ENCODE results near the gene MTMR12. TPM values are rescaled to one million over a fixed set of nuclear protein-coding genes. Genes with fewer than 3 reads are reported as not detected.
"Not testable (repeated sequence)": the region's sequence is repeated elsewhere in the genome, so short reads cannot be mapped to it uniquely, and the experiment has no call there.

Gene MTMR12
- total and polyA plus RNA-seq, 4 experiments from 2014 or later, result 11.6 to 26.4 (median 22.2) TPM

DNA sequence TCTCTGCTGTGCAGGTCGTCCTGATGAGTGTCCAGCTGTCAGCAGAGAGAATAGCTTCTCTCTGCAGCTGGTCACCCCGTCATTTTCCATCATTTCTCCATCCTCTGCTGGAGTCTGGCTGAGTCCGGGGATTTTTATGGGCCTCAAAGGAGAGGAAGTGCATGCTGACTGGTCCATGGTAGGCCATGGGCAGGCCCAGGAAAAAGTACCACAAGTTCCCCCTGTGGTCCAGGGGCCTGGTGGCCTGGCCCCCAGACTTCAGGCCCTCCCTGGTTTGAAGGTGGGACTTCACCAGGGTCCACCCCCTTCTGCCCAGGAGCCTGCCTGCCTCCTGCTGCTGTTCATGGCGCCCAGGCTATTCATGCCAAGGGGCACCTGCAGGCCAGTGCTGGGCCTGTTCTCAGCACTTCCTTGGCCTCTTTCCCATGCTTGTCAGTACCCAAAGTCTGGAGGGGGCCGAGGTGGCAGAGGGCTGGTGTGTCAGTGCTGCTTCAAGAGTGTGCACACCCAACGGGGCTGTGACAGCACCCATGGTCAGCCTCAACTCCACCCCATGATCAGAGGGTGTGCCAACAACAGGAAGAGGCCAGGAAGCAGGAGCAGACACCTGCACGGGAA lies 7.3 kb upstream of the MTMR12 start:
- peaks cover 0 to 6% of the 10 kb centered on the region in 2 donors for H3K9me3 ChIP-seq (ENCODE audit: control insufficient read depth in 1 of 2, low read length in 2 of 2)
- H3K4me3 ChIP-seq (ENCODE audit: low read length in 2 of 2), result no peak overlapping the region
- intact Hi-C loops (cut with micrococcal nuclease), result loop anchor here (10.0 kb wide), 2 partner anchors 215 to 1125 kb away; partner anchors contain the start of gene TARS1
- peaks cover 0 to 2% (median 0%) of the 10 kb centered on the region in 4 donors for H3K4me1 Mint-ChIP-seq
- H3K27me3 ChIP-seq (ENCODE audit: insufficient read depth, low read length), result no peaks in the 10 kb centered on the region
- no peaks in the 10 kb centered on the region for H3K36me3 ChIP-seq (ENCODE audit: insufficient read depth, low read length)
- no peak overlapping the region for H3K27ac Mint-ChIP-seq
- ChIA-PET CTCF (ENCODE audit: partially characterized antibody) (interaction anchor here (1.2 to 4.0 kb wide), 3 partner anchors 9 to 89 kb away, joined by 3 to 19 read pairs (median 4); no protein-coding TSS in a partner anchor), POLR2A (ENCODE audit: partially characterized antibody) (no interaction called here)
- no peak overlapping the region for H3K27ac ChIP-seq (ENCODE audit: low read depth, low read length)
- H3K27me3 Mint-ChIP-seq, result no peaks in the 10 kb centered on the region
- H3K4me3 Mint-ChIP-seq, result no peak overlapping the region
- H3K36me3 Mint-ChIP-seq, result peaks cover 3 to 5% of the 10 kb centered on the region in 2 donors
- peaks cover 0 to 9% (median 5%) of the 10 kb centered on the region in 8 donors for H3K9me3 Mint-ChIP-seq
- no peaks in the 10 kb centered on the region for H3K4me1 ChIP-seq (ENCODE audit: insufficient read depth, low read length)
- no peak for DNase-seq

DNA sequence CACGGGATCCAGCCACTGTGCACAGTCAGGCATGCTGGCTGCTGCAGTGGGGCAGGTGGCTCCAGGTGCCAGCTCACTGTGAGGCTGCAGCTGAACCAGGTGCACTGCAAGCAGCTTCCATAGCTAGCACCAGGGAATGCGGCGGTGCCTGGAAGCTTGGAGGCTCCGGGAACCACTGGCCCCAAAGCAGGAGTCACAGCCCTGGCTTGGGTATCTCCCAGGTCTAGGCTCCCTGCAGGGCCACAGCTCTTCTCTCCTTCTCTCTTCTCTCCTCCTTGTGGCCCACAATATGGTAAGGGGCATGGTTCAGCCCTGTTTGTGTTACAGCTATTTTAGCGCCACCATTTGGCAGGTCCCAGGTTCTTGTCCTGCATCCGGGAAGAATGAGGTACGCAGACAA lies 6.7 kb upstream of the MTMR12 start:
- no peaks in the 10 kb centered on the region for H3K27me3 Mint-ChIP-seq
- H3K4me1 Mint-ChIP-seq, result peaks cover 0 to 2% (median under 1%) of the 10 kb centered on the region in 4 donors
- no peak overlapping the region for H3K4me3 Mint-ChIP-seq
- peaks cover 0 to 9% (median 5%) of the 10 kb centered on the region in 8 donors for H3K9me3 Mint-ChIP-seq
- intact Hi-C loops (cut with micrococcal nuclease), result loop anchor here (10.0 kb wide), 2 partner anchors 215 to 1125 kb away; partner anchors contain the start of gene TARS1
- Histone ChIP-seq H3K4me1 (ENCODE audit: insufficient read depth, low read length) (no peaks in the 10 kb centered on the region), H3K36me3 (ENCODE audit: insufficient read depth, low read length) (no peaks in the 10 kb centered on the region), H3K9me3 (ENCODE audit: control insufficient read depth in 1 of 2, low read length in 2 of 2) (peaks cover 0 to 6% of the 10 kb centered on the region in 2 donors), H3K27ac (ENCODE audit: low read depth, low read length) (no peak overlapping the region), H3K4me3 (ENCODE audit: low read length in 2 of 2) (no peak overlapping the region), H3K27me3 (ENCODE audit: insufficient read depth, low read length) (no peaks in the 10 kb centered on the region)
- no peak for DNase-seq
- no peak overlapping the region for H3K27ac Mint-ChIP-seq
- POLR2A ChIA-PET (ENCODE audit: partially characterized antibody), result no interaction called here
- H3K36me3 Mint-ChIP-seq, result peaks cover 3 to 5% of the 10 kb centered on the region in 2 donors
- CTCF ChIA-PET (ENCODE audit: partially characterized antibody), result interaction anchor here (1.2 to 4.0 kb wide), 3 partner anchors 9 to 88 kb away, joined by 3 to 19 read pairs (median 4); no protein-coding TSS in a partner anchor

DNA sequence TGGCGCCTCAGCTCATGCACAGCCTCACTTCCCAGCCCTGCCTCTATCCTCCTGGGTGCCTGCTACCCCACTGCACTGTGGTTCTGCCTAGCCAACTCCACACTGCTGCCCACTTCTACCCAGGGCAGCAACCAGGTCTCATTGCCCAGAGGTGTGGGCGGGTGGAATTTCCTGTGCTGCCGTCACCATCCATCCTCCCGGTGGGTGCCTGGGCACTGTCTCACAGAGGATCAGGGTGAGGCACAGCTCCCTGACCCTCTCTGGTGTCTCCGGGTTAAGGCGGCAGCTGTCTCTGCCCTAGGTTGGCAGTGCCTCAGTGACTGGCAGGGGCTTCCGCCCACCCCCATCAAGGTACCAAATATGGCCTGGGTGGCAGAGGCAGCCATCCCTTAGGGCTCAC lies 4.3 kb upstream of the MTMR12 start:
- no peak overlapping the region for H3K4me3 Mint-ChIP-seq
- POLR2A ChIA-PET (ENCODE audit: partially characterized antibody), result no interaction called here
- CTCF ChIA-PET (ENCODE audit: partially characterized antibody), result interaction anchor here (1.2 to 4.0 kb wide), 2 partner anchors 12 to 84 kb away, joined by 4 to 19 read pairs; no protein-coding TSS in a partner anchor

DNA sequence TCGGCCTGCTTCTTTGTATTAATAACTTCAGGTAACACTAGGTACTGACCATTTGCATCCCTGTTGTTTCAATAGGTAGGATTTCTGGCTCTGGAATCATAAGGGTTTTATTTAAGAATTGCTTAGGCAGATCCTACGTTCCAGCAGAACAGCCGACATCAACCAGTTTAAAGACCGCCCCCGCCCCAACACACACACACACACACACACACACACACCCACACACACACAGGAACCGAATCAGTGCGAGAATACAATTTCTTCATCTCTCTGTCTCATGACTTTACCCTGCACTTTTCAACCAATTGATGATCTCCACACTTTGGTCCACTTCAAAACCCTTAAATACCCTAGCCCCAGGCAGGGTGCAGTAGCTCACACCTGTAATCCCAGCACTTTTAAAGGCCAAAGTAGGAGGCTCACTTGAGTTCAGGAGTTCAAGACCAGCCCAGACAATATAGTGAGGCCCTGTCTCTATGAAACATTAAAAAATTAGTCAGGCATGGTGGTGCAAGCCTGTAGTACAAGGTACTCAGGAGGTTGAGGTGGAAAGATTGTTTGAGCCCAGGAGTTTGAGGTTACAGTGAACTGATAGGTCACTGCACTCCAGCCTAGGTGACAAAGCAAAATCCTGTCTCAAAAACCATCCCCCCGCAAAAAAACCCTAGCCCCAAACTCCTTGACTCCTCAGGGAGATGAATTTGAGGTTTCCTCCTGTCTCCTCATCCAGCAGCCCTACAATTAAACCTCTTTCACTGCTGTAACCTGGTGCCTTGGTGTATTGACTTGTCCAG lies 2.7 kb upstream of the MTMR12 start:
- H3K4me1 ChIP-seq (ENCODE audit: insufficient read depth, low read length), result peaks cover 14% of the 10 kb centered on the region
- H3K4me3 ChIP-seq (ENCODE audit: low read length in 2 of 2), result no peak overlapping the region
- intact Hi-C loops (cut with micrococcal nuclease), result loop anchor here (10.0 kb wide), 2 partner anchors 219 to 1129 kb away; partner anchors contain the start of gene TARS1
- no peaks in the 10 kb centered on the region for H3K9me3 ChIP-seq (ENCODE audit: control insufficient read depth in 1 of 2, low read length in 2 of 2)
- ChIA-PET POLR2A (ENCODE audit: partially characterized antibody) (no interaction called here), CTCF (ENCODE audit: partially characterized antibody) (no interaction called here)
- H3K27me3 Mint-ChIP-seq, result no peaks in the 10 kb centered on the region
- no peak for DNase-seq
- no peaks in the 10 kb centered on the region for H3K27me3 ChIP-seq (ENCODE audit: insufficient read depth, low read length)
- no peaks in the 10 kb centered on the region for H3K36me3 ChIP-seq (ENCODE audit: insufficient read depth, low read length)
- H3K36me3 Mint-ChIP-seq, result peaks cover 0 to 6% of the 10 kb centered on the region in 2 donors
- no peak overlapping the region for H3K27ac ChIP-seq (ENCODE audit: low read depth, low read length)
- peaks cover 12 to 29% (median 14%) of the 10 kb centered on the region in 4 donors for H3K4me1 Mint-ChIP-seq
- no peaks in the 10 kb centered on the region for H3K9me3 Mint-ChIP-seq
- H3K27ac Mint-ChIP-seq, result peak overlapping the region in 1 of 7 donors; percentile 15
- peak overlapping the region; percentile 1 to 73 (median 46) for H3K4me3 Mint-ChIP-seq

More for the DNA sequence above, 4.3 kb upstream of the MTMR12 start:
- H3K27me3 Mint-ChIP-seq, result no peaks in the 10 kb centered on the region
- no peaks in the 10 kb centered on the region for H3K4me1 ChIP-seq (ENCODE audit: insufficient read depth, low read length)
- no peak overlapping the region for H3K27ac Mint-ChIP-seq
- peaks cover 0 to 6% of the 10 kb centered on the region in 2 donors for H3K9me3 ChIP-seq (ENCODE audit: control insufficient read depth in 1 of 2, low read length in 2 of 2)
- H3K4me3 ChIP-seq (ENCODE audit: low read length in 2 of 2), result no peak overlapping the region
- intact Hi-C loops (cut with micrococcal nuclease), result loop anchor here (10.0 kb wide), 2 partner anchors 218 to 1128 kb away; partner anchors contain the start of gene TARS1
- peaks cover 0 to 13% (median 3%) of the 10 kb centered on the region in 4 donors for H3K4me1 Mint-ChIP-seq
- H3K36me3 Mint-ChIP-seq, result peaks cover 5 to 7% of the 10 kb centered on the region in 2 donors
- no peak for DNase-seq
- H3K27ac ChIP-seq (ENCODE audit: low read depth, low read length), result no peak overlapping the region
- no peaks in the 10 kb centered on the region for H3K36me3 ChIP-seq (ENCODE audit: insufficient read depth, low read length)
- H3K9me3 Mint-ChIP-seq, result peaks cover 0 to 7% (median 5%) of the 10 kb centered on the region in 8 donors
- H3K27me3 ChIP-seq (ENCODE audit: insufficient read depth, low read length), result no peaks in the 10 kb centered on the region

DNA sequence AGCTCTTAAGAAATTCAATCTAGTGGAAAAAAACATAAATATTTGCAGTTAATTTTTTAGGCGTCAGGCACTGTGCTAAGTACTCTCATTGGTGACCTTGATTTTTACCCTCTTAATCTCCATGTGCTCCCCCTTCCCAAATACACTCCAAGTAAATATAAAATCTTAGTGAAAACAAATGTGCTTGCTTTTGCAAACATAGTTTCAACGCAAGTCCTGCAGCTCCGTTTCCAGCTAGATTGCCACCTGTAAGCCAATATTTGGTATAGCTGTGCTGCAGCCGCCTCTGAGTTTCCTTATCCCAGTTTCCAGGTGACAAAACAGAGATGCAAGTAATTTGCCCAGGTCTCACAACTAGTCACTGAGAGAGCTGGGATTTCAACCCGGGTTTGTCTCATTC lies 1.9 kb upstream of the MTMR12 start:
- POLR2A ChIA-PET (ENCODE audit: partially characterized antibody), result no interaction called here
- Histone ChIP-seq H3K4me1 (ENCODE audit: insufficient read depth, low read length) (peaks cover 21% of the 10 kb centered on the region), H3K9me3 (ENCODE audit: control insufficient read depth in 1 of 2, low read length in 2 of 2) (no peaks in the 10 kb centered on the region), H3K4me3 (ENCODE audit: low read length in 2 of 2) (no peak overlapping the region), H3K36me3 (ENCODE audit: insufficient read depth, low read length) (no peaks in the 10 kb centered on the region), H3K27ac (ENCODE audit: low read depth, low read length) (no peak overlapping the region), H3K27me3 (ENCODE audit: insufficient read depth, low read length) (no peaks in the 10 kb centered on the region)
- Mint-ChIP-seq H3K27me3 (no peaks in the 10 kb centered on the region), H3K4me1 (peaks cover 16 to 35% (median 19%) of the 10 kb centered on the region in 4 donors), H3K27ac (peak overlapping the region in 5 of 7 donors; percentile 29 to 86 (median 68)), H3K4me3 (peak overlapping the region in 7 of 8 donors; percentile 19 to 71 (median 49)), H3K9me3 (no peaks in the 10 kb centered on the region), H3K36me3 (peaks cover 0 to 6% of the 10 kb centered on the region in 2 donors)
- DNase-seq, result no peak
- CTCF ChIA-PET (ENCODE audit: partially characterized antibody), result interaction anchor here (2.1 kb wide), 1 partner anchor 15 kb away, joined by 5 read pairs; no protein-coding TSS in a partner anchor
- intact Hi-C loops (cut with micrococcal nuclease), result loop anchor here (5.0 to 10.0 kb wide), 4 partner anchors 37 to 1130 kb away; partner anchors contain the start of gene TARS1

DNA sequence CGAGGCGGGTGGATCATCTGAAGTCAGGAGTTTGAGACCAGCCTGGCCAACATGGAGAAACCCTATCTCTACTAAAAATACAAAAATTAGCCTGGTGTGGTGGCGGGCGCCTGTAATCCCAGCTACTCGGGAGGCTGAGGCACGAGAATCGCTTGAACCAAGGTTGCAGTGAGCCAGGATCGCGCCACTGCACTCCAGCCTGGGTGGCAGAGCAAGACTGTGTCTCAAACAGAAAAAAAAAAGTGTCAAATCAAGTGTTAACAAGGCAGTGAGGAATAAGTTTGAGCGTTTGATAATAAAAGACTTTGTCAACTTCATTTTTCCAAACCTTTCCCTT lies 1.4 kb upstream of the MTMR12 start:
- Mint-ChIP-seq H3K4me3 (peak overlapping the region; percentile 19 to 71 (median 48)), H3K27ac (peak overlapping the region; percentile 29 to 86 (median 68)), H3K4me1 (peaks cover 20 to 40% (median 24%) of the 10 kb centered on the region in 4 donors)
- H3K27me3 Mint-ChIP-seq; H3K27me3 ChIP-seq (ENCODE audit: insufficient read depth, low read length); H3K9me3 Mint-ChIP-seq; H3K4me3 ChIP-seq (ENCODE audit: low read length in 2 of 2); H3K36me3 ChIP-seq (ENCODE audit: insufficient read depth, low read length); H3K9me3 ChIP-seq (ENCODE audit: control insufficient read depth in 1 of 2, low read length in 2 of 2); H3K27ac ChIP-seq (ENCODE audit: low read depth, low read length); H3K36me3 Mint-ChIP-seq; DNase-seq: not testable (repeated sequence)
- CTCF ChIA-PET (ENCODE audit: partially characterized antibody), result interaction anchor here (2.1 kb wide), 1 partner anchor 15 kb away, joined by 5 read pairs; no protein-coding TSS in a partner anchor
- POLR2A ChIA-PET (ENCODE audit: partially characterized antibody), result interaction anchor here (1.9 to 2.0 kb wide), 2 partner anchors 141 to 273 kb away, joined by 7 to 19 read pairs; partner anchors contain the start of gene GOLPH3
- peaks cover 23% of the 10 kb centered on the region for H3K4me1 ChIP-seq (ENCODE audit: insufficient read depth, low read length)
- intact Hi-C loops (cut with micrococcal nuclease), result loop anchor here (5.0 to 10.0 kb wide), 4 partner anchors 37 to 1131 kb away; partner anchors contain the start of gene TARS1

Measured in CD4-positive, alpha-beta memory T cell (primary cell).